Activated CD4-positive, alpha-beta T cell treated with anti-CD3 and anti-CD28 coated beads, Interleukin-2, Interleukin-4, amounts not matched to agents 100 ng/mL and 50 ng/mL, durations not matched to agents 16 hours and 8 hours (primary cell): ENCODE measurements around the gene MTCH1.

Experiments
- DNase-seq: peaks from one replicate; pipeline ENCODE4 v3.0.0-alpha.2; 2020; ENCODE audit warnings: low spot score

The MTCH1 gene

DNA sequence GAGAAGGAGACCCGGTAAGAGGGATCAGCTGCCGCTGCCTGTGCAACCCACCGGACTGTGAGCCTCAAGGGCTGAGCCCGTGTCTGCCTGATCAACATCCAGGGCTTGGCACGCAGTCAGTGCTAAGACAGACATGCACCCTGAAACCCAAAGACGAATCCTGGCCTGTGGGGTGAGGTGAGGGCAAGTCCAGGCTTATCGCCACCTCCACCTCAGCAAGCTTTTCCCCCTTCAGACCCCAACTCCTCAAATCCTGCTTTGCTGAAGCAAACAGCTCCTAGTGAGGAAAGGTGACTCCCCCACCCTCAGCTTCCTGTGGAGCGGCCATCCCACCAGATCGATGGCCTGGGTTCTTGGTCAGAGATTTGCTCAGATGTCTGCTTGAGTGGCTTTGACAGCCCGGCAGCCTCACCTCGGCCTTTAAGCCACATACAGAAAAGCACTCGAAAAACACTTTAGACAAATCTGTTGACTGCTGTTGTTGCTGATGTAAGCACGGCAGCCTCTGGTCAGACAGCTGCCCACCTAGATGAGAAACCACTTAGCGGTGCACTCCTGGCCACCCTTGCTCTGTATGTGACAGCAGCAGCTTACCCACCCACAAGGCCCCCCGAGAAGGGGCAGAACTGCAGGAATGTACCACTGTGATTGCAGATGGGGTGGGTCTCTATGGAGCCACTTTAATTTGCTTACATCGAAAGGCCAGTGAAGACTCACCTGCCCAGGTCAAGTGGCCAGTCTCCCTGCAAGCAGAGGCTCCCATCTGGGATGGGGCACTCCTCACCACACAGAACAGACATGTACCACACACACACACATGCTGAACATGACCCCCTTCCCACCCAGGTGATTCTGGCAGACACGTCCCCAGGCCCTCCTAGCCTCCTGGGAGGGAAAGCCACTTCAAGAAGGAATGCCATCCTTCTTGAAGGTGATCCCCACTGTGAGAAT, 14.8 kb downstream of the MTCH1 start:
- DNase-seq, result no peak

DNA sequence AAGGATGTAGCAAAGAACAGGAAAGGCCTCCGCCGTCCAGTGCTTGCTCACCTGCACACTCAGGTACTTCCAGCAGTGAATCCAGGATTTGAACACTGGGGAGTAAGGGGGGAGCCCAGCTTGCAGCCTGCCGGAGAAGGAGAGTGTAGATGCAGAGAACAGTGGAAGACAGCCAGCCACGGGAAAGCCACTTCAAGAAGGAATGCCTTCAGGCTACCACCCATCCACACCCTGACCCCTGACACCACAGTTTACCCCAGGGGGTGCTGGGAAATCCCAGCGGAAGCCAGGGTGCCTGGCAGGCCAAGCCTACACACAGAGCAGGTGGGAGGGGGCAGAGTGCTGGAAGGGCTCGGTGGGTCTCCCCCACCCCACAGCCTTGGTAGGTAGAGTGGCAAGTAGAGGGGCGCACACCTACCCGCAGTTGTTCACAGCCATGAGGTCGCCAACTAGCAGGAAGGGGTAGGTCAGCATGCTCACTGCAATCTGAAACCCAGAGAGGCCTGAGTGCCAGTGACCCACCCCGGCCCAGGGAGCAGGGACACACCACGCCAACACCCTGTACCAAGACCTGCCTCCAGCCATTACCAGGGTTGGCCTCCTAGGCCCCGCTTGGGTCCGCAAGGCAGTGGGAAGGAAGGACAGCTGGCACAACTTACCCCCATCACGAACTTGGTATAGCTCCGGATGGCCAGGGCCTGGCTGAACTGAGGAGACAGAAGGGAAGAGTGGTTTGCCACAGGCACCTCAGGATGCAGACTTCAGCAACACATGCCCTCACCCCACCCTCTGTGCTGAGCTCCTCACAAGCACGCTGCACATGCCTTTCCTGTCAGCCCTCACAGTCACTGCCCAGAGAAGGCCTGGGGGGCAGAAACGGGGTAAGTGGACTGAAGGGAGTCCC, 15.8 kb downstream of the MTCH1 start:
- no peak for DNase-seq

DNA sequence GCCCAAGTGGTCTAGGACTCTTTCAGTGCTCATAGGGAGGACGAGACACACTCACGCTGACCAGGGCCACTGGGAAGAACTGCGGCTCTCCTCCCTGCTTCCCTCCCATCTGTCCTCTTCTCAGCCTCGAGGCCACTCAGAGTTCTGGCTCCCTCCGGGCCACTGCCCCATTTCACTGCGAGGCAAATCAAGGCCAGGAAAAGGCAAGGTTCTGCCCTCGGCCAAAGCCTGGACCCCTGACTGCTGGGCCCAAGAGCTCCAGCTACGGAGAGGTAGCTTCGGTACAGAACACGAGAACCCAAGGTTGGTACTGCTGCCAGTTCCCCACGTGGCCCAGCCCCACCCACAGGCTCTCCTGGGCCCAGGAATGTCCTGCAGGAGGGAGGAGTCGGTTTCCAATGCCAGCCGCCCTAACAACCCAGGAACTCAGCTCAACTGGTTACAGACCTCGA, 16.7 kb downstream of the MTCH1 start:
- DNase-seq, result no peak

DNA sequence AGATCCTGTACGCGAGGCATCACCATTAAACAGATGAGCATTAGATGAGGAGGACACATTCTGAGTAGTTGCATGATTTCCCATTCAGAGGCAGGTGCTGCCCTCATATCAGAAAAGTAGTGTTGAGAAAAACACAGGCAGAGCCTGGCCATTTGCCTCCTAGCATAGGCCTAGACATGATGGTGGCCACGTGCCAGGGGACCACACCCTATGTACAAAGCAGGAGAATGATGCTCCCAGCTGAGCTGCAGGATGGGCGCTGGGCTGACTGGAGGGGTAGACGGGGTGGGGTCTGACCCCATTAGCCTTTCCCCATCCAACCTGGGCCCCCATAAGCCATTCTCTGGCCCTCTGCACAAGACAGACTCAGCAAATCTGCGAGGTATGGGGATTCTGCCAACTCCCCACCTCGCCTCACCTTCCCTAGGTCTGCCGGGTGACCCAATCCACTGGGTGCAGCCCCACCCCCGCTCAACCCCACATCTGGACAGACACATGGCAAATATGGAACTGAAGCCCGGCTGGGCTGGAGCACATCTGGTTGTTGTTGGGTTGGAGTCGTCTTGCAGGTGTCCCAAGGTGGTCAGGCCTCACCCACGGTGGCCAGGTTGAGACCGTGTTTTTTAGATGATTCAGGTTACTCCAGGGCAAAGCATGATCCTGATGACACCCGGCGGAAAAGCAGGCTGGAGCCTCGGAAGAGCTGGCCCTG, 17.6 kb downstream of the MTCH1 start:
- no peak for DNase-seq

DNA sequence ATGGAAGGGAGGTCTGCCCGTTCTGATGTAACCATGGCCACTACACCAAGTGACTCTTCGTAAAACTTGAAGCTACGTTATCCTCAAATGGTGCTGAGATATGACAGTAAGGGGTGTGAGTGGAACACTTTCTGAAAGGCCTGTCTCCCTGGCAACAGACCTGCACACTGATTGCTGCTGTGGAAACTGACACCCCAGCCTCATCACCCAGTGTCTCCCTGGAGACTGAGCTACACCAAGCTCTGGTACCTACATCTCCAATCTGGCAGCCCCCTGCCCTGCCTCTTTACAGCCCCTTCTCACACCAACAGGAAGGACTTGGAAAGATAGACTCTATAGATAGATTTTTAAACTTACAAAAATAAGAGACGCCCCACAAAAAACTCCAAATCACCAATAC, 18.2 kb downstream of the MTCH1 start:
- DNase-seq, result no peak

DNA sequence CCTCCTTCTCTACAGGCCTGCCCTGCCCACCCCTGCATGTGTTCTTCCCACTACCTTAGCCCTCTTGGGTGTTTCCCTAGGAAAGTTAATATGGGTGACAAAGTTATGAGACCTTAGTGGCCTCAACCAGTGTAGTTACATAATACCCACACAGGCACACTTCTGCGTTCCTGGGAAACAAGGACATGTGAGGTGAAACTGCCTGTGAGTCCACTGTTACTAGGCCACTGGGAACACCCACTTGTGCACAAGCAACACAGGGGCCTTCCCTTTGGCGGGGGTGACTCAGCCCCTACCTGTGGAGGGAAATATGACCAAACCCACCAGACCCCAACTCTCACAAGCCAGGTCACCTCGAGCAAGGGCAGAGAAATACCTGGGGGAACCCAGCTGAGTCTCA, 18.7 kb downstream of the MTCH1 start:
- DNase-seq, result no peak

DNA sequence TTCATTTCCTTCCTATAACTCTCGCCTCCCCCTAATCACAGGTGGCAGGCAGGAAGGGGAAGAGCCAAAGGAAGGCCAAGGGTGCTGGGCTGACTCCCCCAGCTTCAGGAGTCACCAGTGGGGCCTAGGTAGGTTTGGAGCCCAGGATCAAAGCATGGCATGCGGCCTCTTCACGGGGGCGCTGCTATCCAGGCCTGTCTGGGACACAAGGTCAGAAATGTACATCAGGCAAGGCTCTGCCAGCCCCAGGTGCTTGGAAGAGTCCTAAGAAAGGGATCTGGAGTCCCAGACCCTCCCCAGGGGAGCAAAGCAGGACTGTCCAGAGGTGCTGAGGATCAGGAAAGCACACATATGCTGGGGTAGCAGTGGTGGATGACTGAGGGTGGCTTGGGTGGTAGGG, 21.1 kb downstream of the MTCH1 start:
- no peak for DNase-seq

DNA sequence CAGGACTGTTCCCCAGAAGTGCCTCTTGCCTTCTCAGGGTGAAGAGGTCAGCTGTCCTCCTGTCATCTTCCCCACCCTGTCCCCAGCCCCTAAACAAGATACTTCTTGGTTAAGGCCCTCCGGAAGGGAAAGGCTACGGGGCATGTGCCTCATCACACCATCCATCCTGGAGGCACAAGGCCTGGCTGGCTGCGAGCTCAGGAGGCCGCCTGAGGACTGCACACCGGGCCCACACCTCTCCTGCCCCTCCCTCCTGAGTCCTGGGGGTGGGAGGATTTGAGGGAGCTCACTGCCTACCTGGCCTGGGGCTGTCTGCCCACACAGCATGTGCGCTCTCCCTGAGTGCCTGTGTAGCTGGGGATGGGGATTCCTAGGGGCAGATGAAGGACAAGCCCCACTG, 21.6 kb downstream of the MTCH1 start:
- DNase-seq, result no peak

DNA sequence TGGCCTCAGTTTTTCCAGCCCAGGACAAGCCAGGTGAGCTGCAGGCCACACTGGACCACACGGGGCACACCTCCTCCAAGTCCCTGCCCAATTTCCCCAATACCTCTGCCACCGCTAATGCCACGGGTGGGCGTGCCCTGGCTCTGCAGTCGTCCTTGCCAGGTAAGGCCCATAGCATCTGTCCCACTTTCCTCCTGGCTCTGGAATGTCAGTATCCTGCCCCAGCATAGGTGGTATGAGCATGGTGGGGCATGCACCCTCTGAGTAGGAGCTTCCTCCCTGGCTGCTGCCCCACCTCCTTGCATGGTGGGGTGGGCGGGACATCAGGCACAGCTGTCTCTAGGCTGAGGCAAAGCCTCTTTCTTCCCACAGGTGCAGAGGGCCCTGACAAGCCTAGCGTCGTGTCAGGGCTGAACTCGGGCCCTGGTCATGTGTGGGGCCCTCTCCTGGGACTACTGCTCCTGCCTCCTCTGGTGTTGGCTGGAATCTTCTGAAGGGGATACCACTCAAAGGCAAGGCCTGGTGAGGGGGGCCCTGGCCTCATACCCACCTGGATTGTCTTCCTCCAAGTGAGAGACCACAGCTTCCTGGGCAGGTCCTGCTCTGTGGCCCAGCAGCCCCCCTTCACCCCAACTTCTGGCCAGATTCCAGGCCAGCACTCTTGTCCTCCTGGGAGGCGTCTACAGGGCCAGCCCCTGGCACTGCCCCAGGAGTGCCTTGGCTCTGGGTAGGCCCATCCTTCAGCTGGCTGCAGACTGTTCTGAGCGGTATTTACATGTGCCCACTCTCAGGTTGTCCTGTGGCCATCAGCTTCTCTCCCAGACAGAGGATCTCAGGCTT, 22.3 kb downstream of the MTCH1 start:
- DNase-seq, result no peak

DNA sequence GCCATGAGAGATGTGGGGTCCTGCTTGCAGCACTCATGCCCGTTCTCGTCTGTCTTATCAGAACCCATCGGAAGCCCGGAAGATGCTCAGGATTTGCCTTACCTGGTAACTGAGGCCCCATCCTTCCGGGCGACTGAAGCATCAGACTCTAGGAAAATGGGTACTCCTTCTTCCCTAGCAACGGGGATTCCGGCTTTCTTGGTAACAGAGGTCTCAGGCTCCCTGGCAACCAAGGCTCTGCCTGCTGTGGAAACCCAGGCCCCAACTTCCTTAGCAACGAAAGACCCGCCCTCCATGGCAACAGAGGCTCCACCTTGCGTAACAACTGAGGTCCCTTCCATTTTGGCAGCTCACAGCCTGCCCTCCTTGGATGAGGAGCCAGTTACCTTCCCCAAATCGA, 23.1 kb downstream of the MTCH1 start:
- peak; percentile 85 for DNase-seq

DNA sequence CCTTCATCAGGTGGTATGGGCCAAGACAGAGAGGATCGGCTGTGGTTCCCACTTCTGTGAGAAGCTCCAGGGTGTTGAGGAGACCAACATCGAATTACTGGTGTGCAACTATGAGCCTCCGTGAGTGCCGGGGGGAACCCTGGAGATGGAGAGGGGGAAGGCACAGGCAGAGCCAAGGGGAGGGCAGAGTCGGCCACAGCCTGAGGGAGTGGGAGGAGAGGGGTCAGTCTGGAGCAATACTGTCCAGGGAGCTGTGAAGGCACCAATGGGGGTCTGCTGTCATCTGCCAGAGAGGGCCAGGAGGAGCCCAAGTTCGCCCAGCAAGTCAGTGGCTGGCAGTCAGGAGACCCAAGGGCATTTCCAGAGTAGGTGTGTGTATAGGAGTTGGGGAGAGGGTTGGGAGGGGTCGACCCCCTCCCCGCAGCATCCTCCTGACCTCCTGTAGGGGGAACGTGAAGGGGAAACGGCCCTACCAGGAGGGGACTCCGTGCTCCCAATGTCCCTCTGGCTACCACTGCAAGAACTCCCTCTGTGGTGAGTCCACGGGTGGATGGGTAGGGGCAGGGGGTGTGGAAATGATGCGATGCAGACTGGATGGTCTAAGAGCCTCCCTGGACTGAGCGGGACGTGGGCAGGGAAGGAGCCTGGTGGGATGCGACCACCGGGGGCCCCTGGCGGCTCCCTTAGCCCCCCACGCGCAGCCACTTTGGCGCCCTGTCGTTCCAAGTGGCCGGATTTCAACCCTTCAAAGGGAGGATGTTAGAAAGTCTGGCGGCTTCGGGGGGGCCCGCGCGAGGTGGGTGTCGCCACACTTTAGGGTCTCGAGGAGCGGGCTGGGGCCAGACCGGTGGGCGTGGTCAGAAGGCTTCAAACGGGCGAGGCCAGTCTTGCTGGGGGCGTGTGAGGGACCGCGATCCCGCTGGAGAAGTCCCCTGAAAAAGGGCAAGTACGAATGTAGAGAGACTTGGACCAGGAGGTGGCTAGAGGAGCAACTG, 24.3 kb downstream of the MTCH1 start:
- DNase-seq, result no peak

DNA sequence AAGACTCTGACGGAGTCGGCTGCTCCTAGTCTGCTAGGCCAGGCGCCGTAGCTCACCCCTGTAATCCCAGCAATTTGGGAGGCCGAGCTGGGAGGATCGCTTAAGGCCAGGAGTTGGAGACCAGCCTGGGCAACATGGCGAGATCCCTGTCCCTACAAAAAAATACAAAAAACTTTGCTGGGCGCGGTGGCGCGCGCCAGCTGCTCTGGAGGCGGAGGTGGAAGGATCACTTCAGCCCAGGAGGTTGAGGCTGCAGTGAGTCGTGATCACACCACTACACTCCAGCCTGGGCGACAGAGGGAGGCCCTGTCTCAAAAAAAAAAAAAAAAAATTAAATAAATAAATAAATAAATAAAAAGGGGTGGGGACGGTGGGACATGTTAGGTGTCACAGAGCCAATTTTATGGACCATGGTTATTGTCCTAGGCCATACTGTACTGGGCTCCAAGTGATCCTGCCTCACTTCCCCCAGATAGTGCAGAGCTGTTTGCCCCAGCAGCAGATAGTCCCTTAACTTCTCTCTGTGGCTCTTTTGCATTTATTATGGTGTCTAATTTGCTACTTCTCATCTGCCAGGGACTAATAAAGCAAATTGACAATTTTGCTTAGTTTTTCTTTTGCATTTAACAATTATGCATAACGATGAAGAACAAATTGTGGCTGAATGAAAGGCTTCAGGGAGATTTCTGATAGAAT, 26.3 kb downstream of the MTCH1 start:
- DNase-seq, result no peak

DNA sequence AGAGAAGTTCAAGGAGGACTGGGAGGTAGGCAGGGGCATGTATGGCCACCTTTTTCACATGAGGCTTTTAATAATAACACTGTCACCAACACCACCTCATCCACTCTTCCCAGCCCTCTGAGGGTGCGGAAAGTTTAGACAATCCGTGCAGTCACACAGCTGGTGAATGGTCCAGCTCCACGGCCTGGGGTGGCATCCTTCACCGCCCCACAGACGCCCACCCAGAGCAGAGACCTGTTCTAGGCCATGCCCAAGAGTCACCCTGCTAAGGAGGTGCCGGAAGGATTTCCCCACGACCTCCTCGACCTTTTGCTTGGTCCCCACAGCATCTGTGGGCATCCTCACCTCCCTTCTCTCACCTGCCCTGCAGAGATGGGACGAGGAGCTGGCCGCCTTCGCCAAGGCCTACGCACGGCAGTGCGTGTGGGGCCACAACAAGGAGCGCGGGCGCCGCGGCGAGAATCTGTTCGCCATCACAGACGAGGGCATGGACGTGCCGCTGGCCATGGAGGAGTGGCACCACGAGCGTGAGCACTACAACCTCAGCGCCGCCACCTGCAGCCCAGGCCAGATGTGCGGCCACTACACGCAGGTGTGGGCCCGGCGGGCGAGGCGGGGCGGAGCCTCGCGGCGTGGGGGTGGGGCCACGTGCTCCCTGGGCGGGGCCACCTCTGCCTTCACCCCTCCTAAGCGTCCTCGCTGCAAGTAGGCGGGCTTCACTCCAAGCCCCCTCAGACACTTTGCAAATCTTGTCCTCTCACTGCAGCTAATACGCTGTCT, 27.0 kb downstream of the MTCH1 start:
- DNase-seq, result no peak

DNA sequence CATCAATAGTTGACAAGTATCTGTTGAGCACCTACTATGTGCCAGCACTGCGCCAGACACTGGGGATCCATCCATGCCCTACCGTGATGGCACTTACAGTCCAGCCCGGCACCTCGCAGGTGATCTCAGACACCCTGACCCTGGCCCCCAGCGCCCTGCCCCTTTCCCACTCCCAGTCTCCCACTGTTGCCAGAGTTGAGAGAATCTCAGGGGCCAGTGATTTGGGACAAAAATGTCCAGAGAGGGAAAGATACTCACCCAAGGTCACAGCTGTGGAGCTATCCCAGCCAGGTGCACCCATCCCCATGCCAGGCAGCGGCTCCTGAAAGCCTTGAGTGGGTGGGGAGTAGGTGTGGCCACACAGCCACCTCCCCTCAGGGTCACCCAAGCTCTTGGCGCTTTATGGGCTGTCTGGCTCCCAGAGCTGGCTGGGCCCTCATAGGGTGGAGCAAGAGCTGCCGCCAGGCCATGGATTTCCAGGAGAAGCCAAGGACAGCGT, 28.2 kb downstream of the MTCH1 start:
- no peak for DNase-seq

DNA sequence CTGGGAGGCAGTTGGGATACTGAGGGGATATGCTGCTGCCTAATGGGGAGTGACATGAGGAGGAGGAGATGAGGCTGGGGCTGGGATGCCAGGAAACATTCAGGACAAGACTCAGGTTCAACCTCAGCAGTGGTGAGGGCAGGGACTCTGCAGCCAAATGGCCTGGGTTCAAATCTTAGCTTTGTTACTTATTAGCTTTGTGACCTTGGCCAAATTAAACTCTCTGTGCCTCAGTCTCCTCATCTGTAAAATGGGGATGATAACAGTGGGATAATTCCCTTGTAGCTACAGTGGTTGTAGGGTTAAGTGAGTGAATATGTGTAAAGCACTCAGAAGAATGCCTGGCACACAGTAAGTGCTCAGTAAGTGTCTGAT, 29.6 kb downstream of the MTCH1 start:
- DNase-seq, result no peak

DNA sequence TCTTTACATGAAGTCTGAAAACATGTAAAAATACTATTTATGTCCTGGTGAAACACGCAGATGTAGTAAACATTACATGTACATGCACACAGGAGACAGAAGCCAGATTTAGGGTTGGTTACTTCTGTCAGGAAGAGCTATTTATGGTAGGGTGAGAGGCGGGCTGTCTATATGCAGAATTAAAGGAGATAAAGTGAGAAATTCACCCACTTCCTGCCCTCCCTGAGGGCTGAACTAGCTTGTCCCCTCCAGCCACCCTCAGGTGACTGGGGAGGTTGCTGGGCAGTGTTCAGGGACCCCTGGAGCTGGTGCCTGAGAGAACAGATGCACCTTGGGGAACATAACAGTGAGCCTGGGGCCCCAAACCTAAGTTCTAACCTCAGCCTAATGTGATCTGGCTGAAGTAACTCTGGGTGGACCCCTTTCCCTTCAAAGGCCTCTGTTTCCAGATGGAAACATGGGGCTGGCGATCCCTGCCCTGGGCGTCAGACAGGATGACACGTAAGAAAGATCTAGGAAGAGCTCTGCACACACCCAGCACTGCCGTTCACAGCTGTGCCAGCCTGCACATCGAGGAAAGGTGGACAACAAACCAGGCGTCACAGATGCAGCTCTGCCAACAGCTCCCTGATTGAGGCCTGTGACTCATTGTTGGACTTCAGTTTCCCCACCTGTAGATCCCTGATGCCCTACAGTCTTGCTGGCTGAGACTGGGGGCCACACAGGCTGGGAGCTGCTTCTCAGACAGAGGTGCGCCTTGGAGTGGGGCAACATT, 30.1 kb downstream of the MTCH1 start:
- no peak for DNase-seq

DNA sequence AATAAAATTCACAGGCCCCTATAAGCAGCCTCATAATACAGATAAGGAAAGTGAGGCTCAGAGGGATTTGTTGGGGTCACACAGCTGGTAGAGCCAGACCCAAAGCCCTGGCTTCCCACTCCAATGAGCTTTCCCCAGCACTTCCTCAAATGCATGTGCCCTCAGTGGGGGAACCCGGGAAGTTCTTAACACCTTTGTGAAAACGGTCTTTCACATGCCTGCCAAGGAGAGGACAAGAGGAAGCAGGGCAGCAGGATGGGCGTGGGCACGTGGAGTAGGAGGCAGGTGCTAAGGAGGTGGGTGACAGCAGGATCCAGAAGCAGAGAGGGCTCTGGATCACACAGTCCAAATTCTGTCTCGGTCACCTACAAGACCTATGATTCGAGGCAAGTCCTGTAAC, 30.9 kb downstream of the MTCH1 start:
- DNase-seq, result no peak
